MM.1S (cell line): ENCODE results near the gene RNU1-1.
"Not testable (repeated sequence)": the region's sequence is repeated elsewhere in the genome, so short reads cannot be mapped to it uniquely, and the experiment has no call there.

ENCODE experiments used
- DNase-seq: peaks from one replicate; pipeline ENCODE4 v3.0.0-alpha.2; 2015
- H2AFZ ChIP-seq: fragments of 300-600 bp; sonication (generic); 2 replicates; pipeline ENCODE4 v1.6.0; 2016; ENCODE audit warnings: antibody characterized with exemption, low read length
- H3F3A ChIP-seq: fragments of 300-600 bp; sonication (generic); 2 replicates; pipeline ENCODE4 v1.6.1; 2016; ENCODE audit warnings: mild to moderate bottlenecking, antibody characterized with exemption, low read length, moderate library complexity, mixed read lengths; ENCODE audit not compliant: insufficient read depth
- H3K27ac ChIP-seq: fragments of 300-600 bp; sonication (generic); 2 replicates; pipeline ENCODE4 v1.5.1; 2016; ENCODE audit warnings: mild to moderate bottlenecking, low read length
- H3K27me3 ChIP-seq: fragments of 300-600 bp; sonication (generic); replicated peaks from 2 replicates; pipeline ENCODE4 v1.6.0; 2016; ENCODE audit warnings: low read length; ENCODE audit not compliant: insufficient read depth
- H3K36me3 ChIP-seq: fragments of 300-600 bp; sonication (generic); replicated peaks from 2 replicates; pipeline ENCODE4 v1.6.1; 2016; ENCODE audit warnings: mild to moderate bottlenecking, low read length, mixed read lengths; ENCODE audit not compliant: insufficient read depth
- H3K4me1 ChIP-seq: fragments of 300-600 bp; sonication (generic); 2 replicates; pipeline ENCODE4 v1.6.1; 2016; ENCODE audit warnings: low read length, mixed read lengths
- H3K4me2 ChIP-seq: fragments of 300-600 bp; sonication (generic); 2 replicates; pipeline ENCODE4 v1.6.0; 2016; ENCODE audit warnings: low read depth, low read length
- H3K4me3 ChIP-seq: fragments of 300-600 bp; sonication (generic); 2 replicates; pipeline ENCODE4 v1.5.1; 2016; ENCODE audit warnings: low read length, mixed read lengths
- H3K79me2 ChIP-seq: fragments of 300-600 bp; sonication (generic); 2 replicates; pipeline ENCODE4 v1.6.1; 2016; ENCODE audit warnings: mixed run types, low read length, mixed read lengths
- H3K9ac ChIP-seq: fragments of 300-600 bp; sonication (generic); 2 replicates; pipeline ENCODE4 v1.6.1; 2016; ENCODE audit warnings: low read length, mixed read lengths
- H3K9me2 ChIP-seq: fragments of 300-600 bp; sonication (generic); replicated peaks from 2 replicates; pipeline ENCODE4 v1.6.1; 2016; ENCODE audit warnings: mild to moderate bottlenecking, low read length, mixed read lengths; ENCODE audit not compliant: insufficient read depth
- H3K9me3 ChIP-seq: fragments of 300-600 bp; sonication (generic); replicated peaks from 2 replicates; pipeline ENCODE4 v1.6.1; 2016; ENCODE audit warnings: mild to moderate bottlenecking, low read length, mixed read lengths; ENCODE audit not compliant: insufficient read depth
- H4K20me1 ChIP-seq: fragments of 300-600 bp; sonication (generic); 2 replicates; pipeline ENCODE4 v1.6.1; 2016; ENCODE audit warnings: mild to moderate bottlenecking, low read length, moderate library complexity, mixed read lengths; ENCODE audit not compliant: insufficient read depth

Gene RNU1-1

GRCh38 chr1:16514107-16515055 lies at the start of gene RNU1-1:
RNU1-1 (minus strand) TSS chr1:16514285.
- not testable (repeated sequence) for H3K36me3 ChIP-seq, H3F3A ChIP-seq, H4K20me1 ChIP-seq, H3K9me3 ChIP-seq, H3K4me1 ChIP-seq, H3K9me2 ChIP-seq, H3K79me2 ChIP-seq
- Histone ChIP-seq H3K27me3 (peaks cover 16% of the 10 kb centered on the region), H2AFZ (0 out of 2 replicates have a peak within 1 kb of the TSS, but pooled peaks have one; percentile 51), H3K4me2 (peak within 1 kb of the TSS; percentile 62; the same call in 1 of the 2 replicates), H3K9ac (peak within 1 kb of the TSS; percentile 72), H3K27ac (peak within 1 kb of the TSS; percentile 66; the same call in 1 of the 2 replicates), H3K4me3 (peak within 1 kb of the TSS; percentile 49; the same call in 1 of the 2 replicates)
- peak; percentile 70 for DNase-seq

GRCh38 chr1:16561035-16561434 lies 47.0 kb upstream of the RNU1-1 start:
- not testable (repeated sequence) for H3K36me3 ChIP-seq, H3K4me3 ChIP-seq, H3K4me1 ChIP-seq, H3K79me2 ChIP-seq, DNase-seq, H3K9me3 ChIP-seq, H3K9ac ChIP-seq, H4K20me1 ChIP-seq, H3K27ac ChIP-seq, H3K4me2 ChIP-seq, H3K27me3 ChIP-seq, H2AFZ ChIP-seq, H3F3A ChIP-seq, H3K9me2 ChIP-seq

GRCh38 chr1:16560498-16560897 lies 46.4 kb upstream of the RNU1-1 start:
- not testable (repeated sequence) for H3K9me3 ChIP-seq, H2AFZ ChIP-seq, H3K9me2 ChIP-seq, H3K27ac ChIP-seq, H3K4me3 ChIP-seq, H3F3A ChIP-seq, H3K36me3 ChIP-seq, H3K9ac ChIP-seq, H4K20me1 ChIP-seq, DNase-seq, H3K4me2 ChIP-seq, H3K79me2 ChIP-seq, H3K27me3 ChIP-seq, H3K4me1 ChIP-seq

GRCh38 chr1:16559688-16560087 lies 45.6 kb upstream of the RNU1-1 start:
- DNase-seq, H3K9ac ChIP-seq, H3K36me3 ChIP-seq, H3F3A ChIP-seq, H3K9me3 ChIP-seq, H3K4me2 ChIP-seq, H4K20me1 ChIP-seq, H3K27ac ChIP-seq, H3K27me3 ChIP-seq, H3K9me2 ChIP-seq, H2AFZ ChIP-seq, H3K79me2 ChIP-seq, H3K4me1 ChIP-seq, H3K4me3 ChIP-seq: not testable (repeated sequence)

- H4K20me1 ChIP-seq, H3K9me2 ChIP-seq, H3K4me1 ChIP-seq, H3K9ac ChIP-seq, H2AFZ ChIP-seq, H3K27me3 ChIP-seq, H3K4me3 ChIP-seq, DNase-seq, H3K9me3 ChIP-seq, H3K79me2 ChIP-seq, H3F3A ChIP-seq, H3K4me2 ChIP-seq, H3K27ac ChIP-seq, H3K36me3 ChIP-seq: not testable (repeated sequence)
These were observed 42.9 kb upstream of the RNU1-1 start for GRCh38 chr1:16557034-16557433.

GRCh38 chr1:16553244-16553643 lies 39.2 kb upstream of the RNU1-1 start:
- H3K9me2 ChIP-seq, H3F3A ChIP-seq, DNase-seq, H4K20me1 ChIP-seq, H3K9ac ChIP-seq, H3K4me3 ChIP-seq, H3K27ac ChIP-seq, H3K79me2 ChIP-seq, H3K36me3 ChIP-seq, H3K4me2 ChIP-seq, H3K9me3 ChIP-seq, H3K27me3 ChIP-seq, H3K4me1 ChIP-seq, H2AFZ ChIP-seq: not testable (repeated sequence)

GRCh38 chr1:16550212-16550918 lies 36.3 kb upstream of the RNU1-1 start:
- H3K4me1 ChIP-seq, result not testable (repeated sequence)

More at GRCh38 chr1:16550212-16550918, 36.3 kb upstream of the RNU1-1 start:
- H3K36me3 ChIP-seq, H2AFZ ChIP-seq, H3K27me3 ChIP-seq, H3K9me3 ChIP-seq, H3K27ac ChIP-seq, H3K4me2 ChIP-seq, H3K9me2 ChIP-seq, H3K79me2 ChIP-seq, H3K9ac ChIP-seq, H4K20me1 ChIP-seq, H3K4me3 ChIP-seq, DNase-seq, H3F3A ChIP-seq: not testable (repeated sequence)
